Heart right ventricle (tissue), 16 donors: Measurements from ENCODE around the gene DLGAP1. TPM values are rescaled to one million over a fixed set of nuclear protein-coding genes. Genes with fewer than 3 reads are reported as not detected.
"Not testable (repeated sequence)": the region's sequence is repeated elsewhere in the genome, so short reads cannot be mapped to it uniquely, and the experiment has no call there.

Source experiments
- ATAC-seq, 8 donors: fragments of 200-7000 bp; cut with Tn5 transposase; one replicate each; pipeline ENCODE4 v1.9.1; 2020; ENCODE audit warnings: mild to moderate bottlenecking in 8 of 8, moderate library complexity in 8 of 8, moderate number of reproducible peaks in 1 of 8
- DNase-seq, 2 donors: peaks; one replicate each; pipeline ENCODE4 v3.0.0-alpha.2; 2020
- H3K27ac ChIP-seq, 10 donors: fragments of 200-600 bp; sonication (generic) in 2 of 10; one replicate each; pipeline versions ENCODE4 v1.5.0 to v1.8.0; 2020 to 2022; ENCODE audit warnings: mild to moderate bottlenecking in 3 of 10
- H3K27me3 ChIP-seq, 7 donors: fragments of 200-600 bp; one replicate each; pipeline ENCODE4 v1.8.0; 2021 to 2022; ENCODE audit warnings: mild to moderate bottlenecking in 2 of 7
- H3K36me3 ChIP-seq, 9 donors: fragments of 200-600 bp; sonication (generic) in 1 of 9; one replicate each; pipeline versions ENCODE4 v1.5.0 to v1.8.0; 2020 to 2022; ENCODE audit warnings: mild to moderate bottlenecking in 2 of 9
- H3K4me1 ChIP-seq, 9 donors: fragments of 200-600 bp; sonication (generic) in 1 of 9; one replicate each; pipeline versions ENCODE4 v1.5.0 to v1.8.0; 2020 to 2022; ENCODE audit warnings: mild to moderate bottlenecking in 4 of 9
- H3K4me3 ChIP-seq, 10 donors: fragments of 200-600 bp; sonication (generic) in 2 of 10; one replicate each; pipeline versions ENCODE4 v1.5.0 to v1.8.0; 2020 to 2022; ENCODE audit warnings: mild to moderate bottlenecking in 7 of 10, moderate library complexity in 2 of 10
- H3K9me3 ChIP-seq, 11 donors: fragments of 200-600 bp in 10 of 11; sonication (generic) in 2 of 11; one replicate each; pipeline versions ENCODE4 v1.5.0 to v1.8.0; 2013 to 2022; ENCODE audit warnings: mild to moderate bottlenecking in 2 of 11, control low read depth in 1 of 11, moderate library complexity in 1 of 11
- WGBS, 2 donors: extraction: QIAGEN DNeasy Blood & Tissue Kit; methylation state at CpG; one replicate each; pipeline ENCODE4 v1.1.7; 2013; ENCODE audit warnings: inconsistent platforms in 1 of 2; 5-methylcytosine and 5-hydroxymethylcytosine counted together
- intact Hi-C, 10 donors: fragments of 100-400 bp; cut with DNase I; formaldehyde crosslinking; loops; one replicate each; pipeline versions ENCODE4 v1.11.1 to v1.14.2; 2022
- polyA plus RNA-seq, 2 donors: library from polyadenylated mRNA; stranded (reverse); fragments of 200-250 nt; gene quantifications; one replicate each; pipeline ENCODE4 v1.2.3, GENCODE V29; 2013
- total RNA-seq, 10 donors: library from RNA; stranded (reverse); fragmentation: NEBNext Ultra II Directional in 3 of 10; extraction: Animal tissue kit (Norgen Biotek cat#: 25700) in 3 of 10; gene quantifications; one replicate each; pipeline versions ENCODE4 v1.2.1 to v1.2.4, GENCODE V29; 2021 to 2023
- TF ChIP-seq, protein P1 (sequence below), 9 donors: fragments of 200-600 bp; sonication (generic) in 2 of 9; IDR thresholded peaks; one replicate each; pipeline versions ENCODE4 v1.5.0 to v1.8.0; 2021 to 2022; ENCODE audit warnings: antibody characterized with exemption in 9 of 9, mild to moderate bottlenecking in 5 of 9, moderate library complexity in 1 of 9
- donor health status: Arrhythmogenic right ventricular cardiomyopathy.
- donor health status: ischemic (EF 13 %, LVEDD 7.1; RV severe dilation, severe dysfunction).
- donor health status: healthy with polysubstance abuse.
- donor health status: DM: no; HTN: yes; CAD: no.
- donor health status: DM: no; HTN: no; CAD: no.
- donor health status: ischemic (EF 25% LVEDD 6.9; RV normal size, moderate dysfunction).
- donor health status: ischemic (EF 25% LVEDD 5.7; RV mildly dilated, moderate dysfunction).
- donor health status: healthy.
- donor health status: DM: yes; HTN: yes; CAD: no.
- donor health status: Ischemic cardiomyopathy.
- donor health status: ischemic (EF 35%, LVEDD 5.7; RV mildly dilated, moderate dysfunction).
- donor health status: nonischemic (EF 11% LVEDD 7.7; RV severe dilation, severe dysfunction).
- donor health status: DM: yes; HTN: yes; CAD: no.
- donor health status: PGD.
- donor health status: ischemic (EF 29% LVEDD 5.4; RV normal size, mild dysfunction).
- donor health status: nonischemic (EF 23%, LVEDD 6.1; RV moderate dilation, normal function).

The DLGAP1 gene
- total and polyA plus RNA-seq, 12 donors: 0.07 to 7.2 (median 1.0) TPM; not detected in 2

DNA sequence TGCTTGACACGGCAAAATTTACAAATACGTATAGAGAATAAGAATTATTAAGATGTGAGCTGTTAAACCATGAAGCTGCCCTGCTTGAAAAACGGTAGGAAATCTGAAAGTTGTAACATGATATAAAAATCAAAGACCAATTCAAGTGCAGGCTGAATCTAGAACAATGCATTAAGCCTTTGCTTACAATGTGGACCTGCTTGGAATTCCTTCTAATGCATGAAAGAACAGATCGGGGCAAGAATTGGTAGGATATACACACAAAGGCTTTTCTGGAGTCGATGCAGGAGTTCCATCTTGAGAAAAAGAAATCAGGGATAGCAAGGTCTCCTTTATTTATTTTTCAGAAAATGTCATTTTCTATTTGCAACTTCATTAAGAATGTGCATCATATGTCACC is 136.8 kb downstream of the DLGAP1 start:
- Histone ChIP-seq H3K4me1 (no peaks in the 10 kb centered on the region), H3K9me3 (peaks cover 0 to 15% (median 0%) of the 10 kb centered on the region in 11 donors), H3K4me3 (no peak overlapping the region), H3K36me3 (no peaks in the 10 kb centered on the region), H3K27ac (no peak overlapping the region), H3K27me3 (no peaks in the 10 kb centered on the region)
- TF ChIP-seq, protein P1, sequence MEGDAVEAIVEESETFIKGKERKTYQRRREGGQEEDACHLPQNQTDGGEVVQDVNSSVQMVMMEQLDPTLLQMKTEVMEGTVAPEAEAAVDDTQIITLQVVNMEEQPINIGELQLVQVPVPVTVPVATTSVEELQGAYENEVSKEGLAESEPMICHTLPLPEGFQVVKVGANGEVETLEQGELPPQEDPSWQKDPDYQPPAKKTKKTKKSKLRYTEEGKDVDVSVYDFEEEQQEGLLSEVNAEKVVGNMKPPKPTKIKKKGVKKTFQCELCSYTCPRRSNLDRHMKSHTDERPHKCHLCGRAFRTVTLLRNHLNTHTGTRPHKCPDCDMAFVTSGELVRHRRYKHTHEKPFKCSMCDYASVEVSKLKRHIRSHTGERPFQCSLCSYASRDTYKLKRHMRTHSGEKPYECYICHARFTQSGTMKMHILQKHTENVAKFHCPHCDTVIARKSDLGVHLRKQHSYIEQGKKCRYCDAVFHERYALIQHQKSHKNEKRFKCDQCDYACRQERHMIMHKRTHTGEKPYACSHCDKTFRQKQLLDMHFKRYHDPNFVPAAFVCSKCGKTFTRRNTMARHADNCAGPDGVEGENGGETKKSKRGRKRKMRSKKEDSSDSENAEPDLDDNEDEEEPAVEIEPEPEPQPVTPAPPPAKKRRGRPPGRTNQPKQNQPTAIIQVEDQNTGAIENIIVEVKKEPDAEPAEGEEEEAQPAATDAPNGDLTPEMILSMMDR (IDR thresholded peaks at IDR 0.05): no peak
- ATAC-seq (no peak), DNase-seq (no peak)
- WGBS, 2 donors: 73 to 83% methylated on average over 5 of the region's 5 CpGs
- intact Hi-C loops: no loop called here

DNA sequence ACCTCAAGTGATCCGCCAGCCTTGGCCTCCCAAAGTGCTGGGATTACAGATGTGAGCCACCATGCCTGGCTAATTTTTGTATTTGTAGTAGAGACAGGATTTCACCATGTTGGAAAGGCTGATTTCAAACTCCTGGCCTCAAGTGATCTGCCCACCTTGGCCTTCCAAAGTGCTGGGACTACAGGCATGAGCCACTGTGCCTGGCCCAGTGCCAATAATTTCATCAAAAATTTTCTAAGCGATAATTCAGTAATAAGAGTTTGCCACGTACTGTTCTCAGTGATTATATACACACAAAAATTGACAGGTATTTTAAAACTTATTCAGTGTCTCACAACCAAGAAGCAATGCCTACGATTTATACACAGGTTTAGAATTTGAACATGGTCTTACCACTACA is 143.2 kb downstream of the DLGAP1 start:
- H3K4me3 ChIP-seq, DNase-seq, H3K27ac ChIP-seq, ATAC-seq, H3K9me3 ChIP-seq, H3K36me3 ChIP-seq, H3K4me1 ChIP-seq, intact Hi-C loops, H3K27me3 ChIP-seq: not testable (repeated sequence)
- 92 to 93% methylated on average over 4 of the region's 4 CpGs for WGBS, 2 donors

DNA sequence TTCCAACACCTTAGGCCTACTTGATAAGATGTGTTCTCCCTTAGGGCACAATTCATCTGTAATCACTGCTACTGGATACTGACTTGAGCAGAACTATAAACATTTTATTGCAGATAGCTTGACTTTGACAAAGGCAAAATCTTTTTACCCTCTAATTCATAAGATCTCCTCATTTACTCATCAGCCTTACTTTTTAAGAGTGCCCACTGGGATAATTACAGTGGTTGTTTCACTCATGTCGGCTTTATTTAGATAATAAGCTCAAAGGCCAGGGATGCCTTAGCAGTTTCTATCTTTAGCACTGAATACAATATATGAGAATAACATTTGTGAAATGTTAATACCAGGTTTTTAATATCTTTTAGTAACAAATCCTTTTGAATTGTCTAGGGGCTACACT is 144.0 kb downstream of the DLGAP1 start:
- WGBS, 2 donors: 48 to 55% methylated on average over 1 of the region's 1 CpG
- no peaks in the 10 kb centered on the region for H3K27me3 ChIP-seq
- intact Hi-C loops: no loop called here
- ATAC-seq (no peak), DNase-seq (no peak)
- no peak overlapping the region for H3K4me3 ChIP-seq
- H3K27ac ChIP-seq: no peak overlapping the region
- no peaks in the 10 kb centered on the region for H3K9me3 ChIP-seq
- no peaks in the 10 kb centered on the region for H3K36me3 ChIP-seq
- H3K4me1 ChIP-seq: no peaks in the 10 kb centered on the region
- TF ChIP-seq, protein P1 (IDR thresholded peaks at IDR 0.05): no peak

DNA sequence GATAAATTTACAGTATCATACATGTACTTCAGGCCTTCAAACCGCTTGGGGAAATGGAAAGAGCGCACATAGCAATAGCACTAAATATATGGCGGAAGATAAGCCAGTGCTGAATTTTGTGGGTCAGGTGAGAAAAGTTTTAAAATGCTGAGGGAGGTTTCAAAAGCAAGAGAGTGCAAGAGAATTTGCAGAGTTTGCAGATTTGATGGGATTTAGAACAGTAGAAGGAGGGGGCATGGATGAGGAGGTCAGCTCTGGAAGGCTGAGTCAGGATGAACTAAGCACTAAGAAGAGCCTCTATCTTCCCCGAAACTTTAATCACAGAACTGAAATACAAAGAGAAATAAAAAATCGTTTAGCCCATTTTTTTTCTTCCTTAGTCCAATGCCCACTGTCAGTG is 145.9 kb downstream of the DLGAP1 start:
- no peak overlapping the region for H3K4me3 ChIP-seq
- intact Hi-C loops: no loop called here
- H3K27ac ChIP-seq: no peak overlapping the region
- no peaks in the 10 kb centered on the region for H3K9me3 ChIP-seq
- TF ChIP-seq, protein P1 (IDR thresholded peaks at IDR 0.05): no peak
- no peaks in the 10 kb centered on the region for H3K4me1 ChIP-seq
- no peaks in the 10 kb centered on the region for H3K36me3 ChIP-seq
- DNase-seq (no peak), ATAC-seq (no peak)
- 82 to 88% methylated on average over 5 of the region's 5 CpGs for WGBS, 2 donors
- H3K27me3 ChIP-seq: no peaks in the 10 kb centered on the region

DNA sequence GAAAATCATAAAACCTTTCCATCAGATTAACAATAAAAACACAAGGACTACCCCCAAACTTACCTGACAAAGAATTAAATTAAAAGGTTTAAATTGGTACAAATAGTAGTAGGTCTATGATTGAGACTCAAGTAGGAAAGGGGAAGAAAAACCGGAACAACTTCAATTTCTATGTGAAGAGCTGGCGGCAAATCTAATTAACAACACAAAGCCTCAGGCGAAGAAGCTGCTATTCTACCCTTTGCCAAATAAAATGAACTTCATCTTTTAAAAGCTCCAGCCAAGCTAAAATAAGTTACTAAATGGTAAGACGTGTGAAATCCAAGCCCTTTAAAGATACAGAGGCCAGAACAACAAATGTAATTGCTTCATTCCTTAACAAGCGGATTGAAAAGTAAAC is 146.5 kb downstream of the DLGAP1 start:
- H3K4me3 ChIP-seq: no peak overlapping the region
- DNase-seq (no peak), ATAC-seq (no peak)
- no peaks in the 10 kb centered on the region for H3K9me3 ChIP-seq
- no peaks in the 10 kb centered on the region for H3K4me1 ChIP-seq
- intact Hi-C loops: no loop called here
- TF ChIP-seq, protein P1 (IDR thresholded peaks at IDR 0.05): no peak
- H3K27me3 ChIP-seq: no peaks in the 10 kb centered on the region
- WGBS, 2 donors: 80 to 87% methylated on average over 5 of the region's 5 CpGs
- no peak overlapping the region for H3K27ac ChIP-seq
- H3K36me3 ChIP-seq: no peaks in the 10 kb centered on the region
